ENCODE measurements around the gene NOL4L.

The NOL4L gene

DNA sequence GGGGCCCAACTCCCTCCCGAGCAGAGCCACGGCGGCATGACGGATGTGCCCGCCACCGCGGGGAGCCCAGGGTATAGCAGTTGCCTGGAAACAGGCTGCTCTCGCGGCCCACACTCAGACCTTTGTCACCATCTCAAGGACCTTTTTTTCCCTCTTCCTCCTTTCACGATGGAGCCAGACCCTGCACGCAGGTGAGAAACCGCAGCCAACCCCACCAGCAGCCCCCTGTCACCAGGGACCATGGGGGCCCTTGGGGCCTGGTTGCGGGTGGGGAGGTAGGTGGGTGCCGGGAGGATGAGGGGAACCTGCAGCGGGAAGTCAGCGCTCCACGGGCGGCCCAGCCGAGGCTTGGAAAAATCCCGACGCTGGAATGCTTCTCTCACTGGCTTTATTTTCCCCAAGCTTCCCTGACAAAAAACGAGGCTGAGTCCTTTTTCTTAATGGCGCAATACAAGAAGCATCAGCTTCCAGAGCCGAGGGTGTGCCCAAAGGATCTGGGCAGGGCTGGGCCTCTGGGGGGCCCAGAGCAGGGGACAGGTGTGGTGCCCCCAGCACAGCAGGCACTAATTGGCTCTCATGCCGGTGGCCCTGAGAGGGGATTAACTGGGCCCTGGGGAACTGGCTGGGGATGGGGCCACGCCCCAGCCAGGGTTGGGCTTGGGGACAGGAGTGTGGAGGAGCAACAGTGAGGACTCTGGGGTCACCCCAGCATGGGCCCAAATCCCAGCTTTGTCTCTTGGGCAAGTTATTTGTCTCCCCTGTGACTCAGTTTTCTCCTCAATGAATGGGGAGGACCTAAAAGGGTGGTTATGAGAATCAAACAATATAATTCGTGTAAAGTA, 23.9 kb downstream of the NOL4L start:
- no peak for DNase-seq (ENCODE audit: low spot score)

- no peak for DNase-seq (ENCODE audit: low spot score)
Measured at GRCh38 chr20:32560482-32560988, 24.6 kb downstream of the NOL4L start.

DNA sequence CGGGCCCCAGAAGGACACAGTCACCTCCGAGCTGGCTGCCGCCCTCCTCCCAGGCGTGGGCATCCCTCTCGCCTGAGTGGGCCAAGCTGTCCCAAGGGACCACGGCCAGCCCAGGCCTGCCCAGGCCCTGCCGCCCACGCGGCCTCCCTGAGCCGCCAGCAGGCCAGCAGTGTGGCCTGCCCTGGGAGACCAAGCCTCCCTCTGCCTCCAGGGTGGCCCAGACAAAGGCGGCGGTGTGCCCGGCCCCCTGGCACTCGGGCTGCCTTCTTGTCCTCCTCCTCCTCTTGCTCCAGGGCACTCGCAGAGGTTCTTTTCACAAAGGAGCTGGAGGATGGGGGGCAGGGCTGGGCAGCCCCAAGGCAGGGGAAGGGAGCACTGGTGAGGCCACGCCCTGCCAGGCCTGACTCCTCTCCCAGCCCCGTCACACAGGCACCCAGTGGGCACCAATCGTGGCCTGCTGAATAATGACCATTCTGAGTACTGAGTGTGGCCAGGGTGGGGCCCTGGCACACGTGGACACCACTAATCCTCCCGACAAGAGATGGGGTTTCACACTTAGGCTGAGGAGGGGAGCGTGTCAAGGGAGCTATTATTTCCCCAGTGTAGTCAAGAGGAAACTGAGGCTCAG, 25.3 kb downstream of the NOL4L start:
- DNase-seq (ENCODE audit: low spot score) = no peak

GRCh38 chr20:32559205-32559752, 25.9 kb downstream of the NOL4L start:
- DNase-seq (ENCODE audit: low spot score) = no peak

GRCh38 chr20:32558526-32558925, 26.6 kb downstream of the NOL4L start:
- DNase-seq (ENCODE audit: low spot score) = no peak

- no peak for DNase-seq (ENCODE audit: low spot score)
Measured at GRCh38 chr20:32557319-32557718, 27.8 kb downstream of the NOL4L start.

DNA sequence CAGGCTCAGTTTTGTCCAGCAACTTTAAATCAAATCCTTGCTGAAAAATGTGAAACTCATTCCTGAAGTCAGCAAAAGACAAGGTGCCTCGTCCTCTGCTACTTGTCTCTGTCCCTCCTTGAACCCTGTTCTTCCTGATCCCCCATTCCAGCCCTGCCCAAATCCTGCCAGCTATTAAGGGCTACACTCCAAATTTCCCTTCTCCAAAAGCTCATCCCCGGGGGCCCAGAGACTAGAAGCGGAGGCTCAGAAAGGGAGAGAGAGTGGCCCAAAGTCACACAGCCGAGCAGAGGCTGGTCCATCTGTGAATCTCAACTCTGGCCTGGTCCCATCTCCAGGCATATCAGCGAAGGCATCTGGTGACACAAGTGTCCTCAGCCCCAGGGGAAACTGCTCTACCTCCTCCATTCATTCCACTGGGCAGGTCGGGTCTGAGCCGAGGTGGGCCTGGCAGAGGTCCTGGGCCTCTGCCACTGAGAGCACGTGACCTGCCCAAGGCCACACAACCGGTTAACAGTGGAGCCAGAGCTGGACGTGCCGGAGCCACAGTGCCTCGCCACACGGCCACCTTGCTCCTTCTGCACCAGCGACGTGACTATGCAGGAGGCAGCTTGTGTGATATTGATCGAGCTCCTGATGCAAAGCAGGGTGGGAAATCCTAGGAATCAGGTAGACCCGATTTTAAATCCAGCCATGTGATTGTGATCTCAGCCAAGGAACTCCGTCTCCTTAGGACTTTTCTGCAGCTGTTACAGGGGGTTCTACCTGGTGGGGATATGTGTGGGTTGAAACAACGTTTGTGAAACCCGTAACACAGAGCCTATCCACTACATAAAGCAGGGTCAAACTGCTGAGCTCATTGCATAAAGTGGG, 28.6 kb downstream of the NOL4L start:
- no peak for DNase-seq (ENCODE audit: low spot score)

GRCh38 chr20:32555584-32555983, 29.5 kb downstream of the NOL4L start:
- no peak for DNase-seq (ENCODE audit: low spot score)

GRCh38 chr20:32554965-32555289, 30.2 kb downstream of the NOL4L start:
- DNase-seq (ENCODE audit: low spot score) = no peak

- no peak for DNase-seq (ENCODE audit: low spot score)
Measured at GRCh38 chr20:32553618-32554017, 31.5 kb downstream of the NOL4L start.

- DNase-seq (ENCODE audit: low spot score) = no peak
Measured at GRCh38 chr20:32551693-32552092, 33.4 kb downstream of the NOL4L start.

- DNase-seq (ENCODE audit: low spot score) = no peak
Measured at GRCh38 chr20:32549842-32550241, 35.3 kb downstream of the NOL4L start.

- no peak for DNase-seq (ENCODE audit: low spot score)
Measured at GRCh38 chr20:32547753-32548034, 37.4 kb downstream of the NOL4L start.

- no peak for DNase-seq (ENCODE audit: low spot score)
Measured at GRCh38 chr20:32546918-32547752, 38.0 kb downstream of the NOL4L start.

DNA sequence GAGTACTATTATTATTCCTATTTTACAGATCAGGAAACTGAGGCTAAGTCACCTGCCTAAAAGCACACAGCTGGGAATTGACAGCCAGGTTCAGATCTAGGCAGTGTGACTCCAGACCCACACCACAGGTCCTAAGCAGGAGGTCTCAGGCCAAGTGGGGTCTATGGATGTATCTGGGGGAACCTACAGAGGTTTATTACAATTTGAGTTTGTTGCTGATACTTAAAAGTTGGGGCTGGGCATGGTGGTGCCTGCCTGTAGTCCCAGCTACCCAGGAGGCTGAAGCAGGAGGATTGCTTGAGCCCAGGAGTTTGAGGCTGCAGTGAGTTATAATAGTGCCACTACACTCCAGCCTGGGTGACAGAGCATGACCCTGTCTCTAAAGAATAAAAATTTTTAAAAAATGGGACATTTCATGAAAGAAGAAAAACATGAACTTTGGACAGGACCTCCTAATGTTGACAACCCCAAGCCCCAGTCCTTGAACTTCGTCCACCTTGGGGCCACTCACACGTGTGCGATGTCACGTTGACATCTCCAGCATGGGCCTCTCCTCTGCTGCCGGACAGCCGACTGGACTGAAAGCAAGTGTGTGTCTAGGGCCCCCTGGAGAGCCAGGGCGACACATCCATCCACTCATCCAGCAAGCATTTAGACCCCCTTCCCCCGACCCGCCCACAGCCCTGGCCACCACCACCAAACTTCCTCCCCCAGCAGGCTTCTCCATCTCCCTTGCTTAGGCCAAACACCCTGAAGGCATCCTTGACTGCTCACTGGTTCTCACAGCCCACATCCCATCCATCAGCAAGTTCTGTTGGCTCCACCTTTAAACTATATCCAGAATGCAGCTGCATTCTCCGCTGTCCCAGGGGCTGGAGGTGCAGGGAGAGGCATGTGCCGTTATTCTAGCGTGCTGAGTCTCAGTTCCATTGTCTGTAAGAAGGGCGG, 40.0 kb downstream of the NOL4L start:
- DNase-seq (ENCODE audit: low spot score) = no peak

GRCh38 chr20:32544260-32544722, 40.8 kb downstream of the NOL4L start:
- DNase-seq (ENCODE audit: low spot score) = no peak

DNA sequence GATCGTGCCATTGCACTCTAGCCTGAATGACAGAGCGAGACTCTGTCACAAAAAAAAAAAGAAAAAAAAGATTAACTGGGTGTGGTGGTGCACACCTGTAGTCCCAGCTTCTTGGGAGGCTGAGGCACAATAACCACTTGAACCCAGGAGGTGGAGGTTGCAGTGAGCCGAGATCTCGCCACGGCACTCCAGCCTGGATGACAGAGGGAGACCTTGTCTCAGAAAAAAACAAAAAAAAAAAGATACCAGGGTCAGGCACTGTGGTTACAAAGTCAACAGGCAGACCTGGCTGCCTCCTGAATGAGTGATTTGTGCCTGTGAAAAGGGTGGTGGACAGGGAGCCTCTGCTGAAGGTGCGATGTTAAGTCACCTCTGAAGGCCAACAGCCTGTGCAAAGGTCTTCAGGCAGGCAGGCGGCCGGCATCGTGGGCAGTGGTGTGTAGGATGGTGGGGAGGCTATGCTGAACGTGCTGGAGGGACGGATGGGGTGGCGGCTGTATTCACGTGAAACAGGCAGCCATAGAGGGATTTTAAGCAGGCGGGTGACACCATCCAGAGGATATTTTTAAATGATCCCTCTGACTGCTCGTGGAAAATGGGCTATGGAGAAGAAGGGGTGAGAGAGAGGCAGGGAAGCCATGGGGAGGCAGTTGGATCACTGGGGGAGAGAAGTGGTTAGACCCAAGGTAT, 41.4 kb downstream of the NOL4L start:
- DNase-seq (ENCODE audit: low spot score) = no peak

- no peak for DNase-seq (ENCODE audit: low spot score)
Measured at GRCh38 chr20:32542259-32542615, 42.9 kb downstream of the NOL4L start.

- no peak for DNase-seq (ENCODE audit: low spot score)
Measured at GRCh38 chr20:32541323-32542258, 43.5 kb downstream of the NOL4L start.
